Activated CD4-positive, alpha-beta T cell treated with anti-CD3 and anti-CD28 coated beads, Interleukin-2, amount 50 U/mL, for 48 hours (primary cell): ENCODE measurements around the gene CSMD2.

Source experiments
- DNase-seq, 2 experiments: peaks; one replicate each; pipeline ENCODE4 v3.0.0-alpha.2; 2020

Gene CSMD2

DNA sequence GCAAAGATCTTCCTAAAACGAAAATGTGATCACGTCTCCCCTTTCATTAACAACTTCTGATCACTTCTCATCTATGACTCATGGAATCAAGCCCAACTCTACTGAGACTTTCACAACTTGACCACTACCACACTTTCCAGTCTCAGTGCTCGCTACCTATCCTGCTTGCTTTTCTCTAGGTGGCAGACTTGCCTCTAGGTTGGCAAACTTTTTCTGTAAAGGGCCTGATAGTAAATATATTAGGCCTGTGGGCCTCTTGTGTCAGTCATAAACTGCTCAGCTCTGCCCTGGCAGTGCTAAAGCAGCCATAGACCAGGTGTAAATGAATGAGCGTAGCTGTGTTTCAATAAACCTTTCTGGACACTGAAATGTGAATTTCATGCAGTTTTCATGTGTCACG is 322.7 kb downstream of the CSMD2 start:
- DNase-seq, result no peak

DNA sequence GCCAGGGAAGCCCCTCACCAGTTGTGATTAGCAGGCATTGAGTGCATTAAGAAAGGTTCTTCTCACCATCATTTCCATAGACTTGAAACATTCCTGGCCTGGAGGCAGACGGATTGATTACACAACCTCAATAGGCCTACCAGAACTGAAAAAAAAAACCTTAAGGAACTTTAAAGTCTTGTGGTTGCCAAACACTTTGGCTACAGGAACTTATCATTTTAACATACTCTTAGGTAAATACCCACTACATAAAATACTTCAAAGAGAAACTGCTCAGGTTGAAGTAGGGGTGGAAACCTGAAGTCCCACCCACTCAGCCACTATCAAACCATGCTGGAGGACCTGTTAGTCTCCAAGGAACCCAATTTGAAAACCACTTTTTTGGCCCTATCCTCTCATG is 323.5 kb downstream of the CSMD2 start:
- DNase-seq, result no peak

DNA sequence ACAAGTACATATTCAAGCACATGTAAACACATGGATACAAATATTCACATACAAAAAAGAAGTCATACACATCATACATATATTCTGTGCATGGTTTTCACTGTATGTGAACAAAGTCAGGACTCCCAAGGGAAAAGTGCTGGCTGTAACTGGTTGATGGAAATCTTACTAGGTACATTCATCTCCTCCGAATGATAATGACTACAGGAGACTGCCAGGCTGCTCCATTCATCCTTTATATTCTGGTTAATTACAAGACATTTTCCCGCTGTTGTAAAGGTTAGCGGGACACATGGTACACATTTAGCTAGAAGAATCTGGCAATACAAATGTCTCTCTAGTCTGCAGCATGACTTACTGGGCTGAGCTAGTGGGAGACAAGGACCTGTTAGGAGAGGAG is 327.4 kb downstream of the CSMD2 start:
- DNase-seq, result no peak

DNA sequence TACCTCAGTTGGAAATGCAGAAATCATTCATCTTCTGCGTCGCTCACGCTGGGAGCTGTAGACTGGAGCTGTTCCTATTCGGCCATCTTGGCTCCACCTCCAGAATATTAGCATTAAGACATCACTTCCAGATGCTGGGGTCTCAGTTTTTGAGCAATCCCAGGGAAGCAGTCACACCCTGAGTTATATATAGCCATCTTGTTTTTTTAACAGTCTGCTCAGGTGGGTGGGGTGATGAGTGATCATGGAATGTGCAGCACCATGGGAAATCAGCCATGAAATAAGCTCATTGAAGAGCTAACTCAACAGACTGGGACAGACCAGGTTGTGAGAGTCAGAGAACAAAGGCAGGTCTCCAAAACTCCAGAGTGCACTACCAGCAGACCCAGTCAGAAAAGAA is 328.1 kb downstream of the CSMD2 start:
- DNase-seq, result no peak

DNA sequence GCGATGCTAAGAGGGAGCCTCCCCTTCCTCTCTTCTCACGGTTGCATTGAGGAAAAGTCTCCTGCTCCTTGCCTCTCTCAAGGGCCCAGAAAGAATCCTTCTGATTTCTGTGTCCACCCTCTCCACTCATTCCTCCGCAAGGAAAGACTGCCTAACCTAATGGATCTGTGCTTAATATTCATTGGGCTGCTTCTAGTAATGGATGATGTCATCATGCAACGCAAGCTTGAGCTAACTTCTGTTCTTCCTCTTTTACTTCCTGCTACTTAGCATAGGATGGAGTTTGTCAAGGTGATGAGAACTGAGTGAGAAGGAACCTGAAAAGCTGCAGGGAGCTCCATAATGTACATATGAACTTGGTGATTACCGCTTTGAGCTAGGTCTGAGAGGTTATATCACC is 336.4 kb downstream of the CSMD2 start:
- no peak for DNase-seq

DNA sequence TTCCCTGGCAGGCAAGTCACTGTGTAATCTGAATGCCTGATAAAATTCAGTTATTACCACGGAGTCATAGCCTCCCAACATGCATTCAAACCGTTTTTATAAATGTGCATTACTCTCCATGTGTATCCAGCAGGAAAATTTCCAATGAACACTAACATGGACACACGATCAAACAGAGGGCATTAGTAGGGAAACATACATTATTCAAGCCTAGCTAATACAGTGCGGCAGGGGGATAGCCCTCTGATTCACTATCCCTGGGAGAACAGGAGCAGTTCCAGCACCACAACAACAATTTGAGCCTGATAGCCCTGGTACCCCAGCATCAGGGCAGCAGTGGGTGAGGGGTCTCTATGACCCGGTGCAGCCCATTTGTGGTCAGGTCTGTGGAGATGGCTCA is 337.0 kb downstream of the CSMD2 start:
- DNase-seq, result no peak

DNA sequence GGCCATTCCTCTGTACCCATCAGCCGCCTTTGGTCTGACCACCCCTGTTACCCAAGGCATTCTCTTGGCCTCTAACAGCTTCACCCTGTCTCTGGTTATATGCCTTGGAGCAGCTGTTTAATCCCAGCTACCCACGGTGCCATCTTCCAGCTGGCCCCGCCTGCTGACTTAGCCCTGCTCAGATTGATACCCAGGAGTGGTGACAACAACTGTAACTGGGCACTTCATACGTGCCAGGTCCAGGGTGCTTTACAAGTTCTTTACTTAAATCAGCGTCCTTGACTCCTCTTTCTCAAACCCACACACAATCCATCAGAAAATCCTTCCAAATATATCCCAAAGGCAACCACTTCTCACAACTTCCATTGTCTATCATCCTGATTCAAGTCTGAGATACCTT is 338.3 kb downstream of the CSMD2 start:
- no peak for DNase-seq

DNA sequence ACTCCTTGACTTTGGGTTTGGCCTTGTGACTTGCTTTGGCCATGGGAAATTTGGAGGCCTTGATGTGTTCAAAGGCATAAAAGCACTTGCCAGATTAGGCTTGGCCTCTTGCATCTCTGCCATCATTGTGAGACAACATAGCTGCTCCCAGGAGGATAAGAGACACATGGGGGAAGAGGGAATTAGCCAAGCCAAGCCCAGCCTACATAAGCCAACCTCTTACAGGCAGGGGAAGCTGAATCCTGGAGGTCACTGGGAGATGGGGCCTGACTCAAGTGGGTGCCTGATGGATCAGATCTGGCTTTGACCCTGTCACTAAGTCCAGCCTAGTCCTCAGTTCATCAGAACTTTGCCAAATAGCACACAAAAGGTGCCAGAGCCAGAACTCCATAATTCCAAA is 338.7 kb downstream of the CSMD2 start:
- no peak for DNase-seq

DNA sequence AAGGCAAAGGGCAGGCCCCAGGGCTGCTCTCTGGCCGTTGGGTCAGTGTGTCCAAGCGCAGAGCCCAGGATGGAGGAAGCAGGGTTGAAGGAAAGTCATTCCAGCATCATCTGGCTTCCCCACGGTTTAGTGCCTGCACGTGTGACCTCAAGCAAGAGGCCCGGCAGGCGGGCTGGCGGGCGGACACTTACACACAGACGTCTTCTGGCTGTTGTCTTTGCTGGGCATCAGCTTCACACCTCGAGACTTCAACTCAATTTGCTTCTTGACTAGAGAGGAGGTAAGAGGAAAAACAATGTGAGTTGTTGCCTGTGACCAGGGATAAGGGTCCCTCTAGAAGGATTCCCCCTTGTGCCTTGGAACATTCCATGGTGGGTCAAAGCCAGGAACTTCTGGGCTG is 339.5 kb downstream of the CSMD2 start:
- no peak for DNase-seq

DNA sequence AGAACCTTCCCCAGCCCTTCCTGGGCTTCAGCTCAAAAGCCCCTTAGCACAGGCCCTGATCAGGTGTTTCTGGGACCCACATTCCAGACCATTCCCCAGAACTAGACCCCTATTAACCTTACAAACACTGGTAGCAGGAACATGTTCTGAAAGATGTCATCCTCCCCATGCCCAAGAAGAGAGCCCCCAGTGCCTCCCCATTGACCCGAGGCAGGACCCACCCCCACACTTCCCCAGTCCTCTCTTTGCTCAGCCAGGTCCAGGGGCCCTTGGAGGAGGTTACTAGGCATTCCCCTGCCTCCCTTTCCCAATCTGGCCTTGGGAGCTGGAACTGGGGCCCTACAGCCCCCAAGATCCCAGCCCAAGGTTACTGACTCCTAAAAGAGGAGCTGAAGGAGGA is 340.1 kb downstream of the CSMD2 start:
- no peak for DNase-seq

DNA sequence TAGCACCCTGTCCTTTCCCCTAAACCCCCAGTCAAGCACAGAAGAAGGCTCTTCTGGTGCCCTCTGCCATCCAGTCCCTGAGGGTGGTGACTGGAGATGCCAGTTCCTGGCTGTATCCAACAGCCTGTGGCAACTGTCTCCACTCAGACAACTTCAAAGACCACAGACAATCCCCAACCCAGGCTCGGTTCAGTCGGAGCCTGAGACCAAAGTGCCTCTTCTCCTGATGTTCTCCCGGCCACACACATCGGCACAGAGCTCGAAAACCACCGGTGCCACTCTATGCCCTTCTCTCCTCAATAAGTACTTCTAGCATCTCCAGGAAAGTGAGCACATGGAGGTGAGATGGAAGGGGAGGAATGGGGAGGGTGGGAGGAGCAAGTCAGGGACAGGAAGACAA is 340.7 kb downstream of the CSMD2 start:
- DNase-seq, result no peak

DNA sequence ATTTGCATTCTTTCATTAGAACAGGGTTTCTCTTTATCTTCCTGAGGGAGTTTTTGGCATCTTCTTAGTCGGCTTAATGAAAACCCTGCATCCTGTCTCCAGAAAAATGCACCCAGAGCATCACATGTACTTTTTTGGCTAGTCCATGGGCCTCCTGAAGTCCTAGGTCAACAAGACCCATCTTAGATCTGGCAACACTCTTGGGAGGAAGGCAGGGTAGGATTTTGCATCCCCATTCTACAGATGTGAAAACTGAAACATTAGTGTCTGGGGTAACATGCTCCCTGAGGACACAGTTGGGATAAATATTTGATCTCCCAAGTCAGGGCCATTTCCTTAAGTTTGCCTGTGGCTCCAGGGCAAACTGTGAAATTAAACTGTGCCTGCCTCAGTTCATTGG is 341.2 kb downstream of the CSMD2 start:
- no peak for DNase-seq

DNA sequence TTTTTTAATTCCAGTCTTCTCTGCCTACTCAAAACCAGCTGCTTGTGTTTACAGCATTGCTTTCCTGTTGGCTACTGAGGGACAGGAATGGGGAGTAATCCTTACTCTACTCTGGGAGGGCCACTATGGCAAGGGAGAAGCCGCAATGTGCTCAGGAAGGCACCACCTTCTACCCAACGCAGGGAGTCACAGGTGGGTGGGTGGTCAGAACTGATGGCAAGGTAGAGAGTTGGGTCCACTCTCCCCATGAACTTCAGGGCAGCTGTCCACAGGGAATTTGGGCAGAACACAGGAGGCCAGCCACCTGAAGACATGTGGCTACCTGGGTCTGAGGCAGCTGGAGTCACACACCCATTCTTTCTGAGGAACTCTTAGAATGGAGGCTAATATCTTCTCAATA is 341.6 kb downstream of the CSMD2 start:
- no peak for DNase-seq

DNA sequence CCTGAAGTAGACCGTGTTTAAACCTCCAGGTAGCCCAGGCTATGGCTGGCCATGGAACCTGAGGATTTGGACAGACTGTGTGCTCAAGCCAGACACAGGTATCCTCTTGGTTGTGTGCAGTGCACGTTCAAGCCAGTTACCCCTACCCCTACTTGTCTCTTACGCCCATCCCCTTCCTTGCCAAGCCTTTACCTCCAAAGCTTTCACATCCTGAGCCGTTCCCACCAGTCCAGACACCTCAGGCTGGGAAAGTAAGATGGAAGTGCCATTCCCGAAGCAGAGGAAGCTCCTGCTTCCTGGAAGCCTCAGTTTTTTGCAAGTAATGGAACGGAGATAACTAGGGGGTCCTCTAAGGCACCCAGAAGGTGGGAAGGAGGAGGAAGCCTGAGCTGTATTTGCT is 342.6 kb downstream of the CSMD2 start:
- no peak for DNase-seq

DNA sequence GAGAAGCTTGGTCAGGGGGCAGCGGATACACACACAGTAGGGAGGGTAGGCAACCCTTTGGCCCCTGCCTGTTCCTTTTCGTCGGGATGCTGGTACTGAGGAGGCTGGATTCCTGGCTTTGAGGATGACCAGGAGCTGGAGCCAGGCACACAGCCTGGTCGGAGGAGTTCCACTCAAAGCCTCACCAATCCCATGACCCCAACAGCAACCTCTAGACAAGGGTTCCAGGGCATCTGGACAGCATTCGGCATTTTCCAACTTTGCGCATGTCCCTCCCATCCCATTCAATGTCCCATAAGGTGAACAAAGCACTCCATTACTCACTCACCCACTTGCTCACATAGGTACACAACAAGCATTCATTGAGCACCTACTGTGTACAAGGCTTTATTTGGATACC is 343.7 kb downstream of the CSMD2 start:
- no peak for DNase-seq

DNA sequence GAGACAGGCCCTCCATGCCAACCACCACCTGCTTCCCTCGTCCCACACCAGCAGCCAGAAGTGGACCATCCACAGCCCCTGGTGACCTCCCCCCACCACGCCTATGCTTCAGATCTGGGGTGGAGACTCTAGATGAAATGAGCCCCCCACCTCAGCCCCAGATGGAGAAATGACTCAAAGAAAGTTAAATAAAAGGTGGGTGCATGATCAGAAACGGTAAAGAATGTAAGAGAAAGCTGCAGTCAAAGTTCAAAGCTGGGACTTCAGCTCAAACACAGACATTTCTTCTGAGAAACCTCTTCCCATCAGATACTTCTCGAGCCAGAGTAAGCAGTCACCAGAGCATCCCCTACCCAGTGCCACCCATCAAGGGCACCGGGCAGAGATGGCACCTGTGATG is 344.2 kb downstream of the CSMD2 start:
- no peak for DNase-seq

DNA sequence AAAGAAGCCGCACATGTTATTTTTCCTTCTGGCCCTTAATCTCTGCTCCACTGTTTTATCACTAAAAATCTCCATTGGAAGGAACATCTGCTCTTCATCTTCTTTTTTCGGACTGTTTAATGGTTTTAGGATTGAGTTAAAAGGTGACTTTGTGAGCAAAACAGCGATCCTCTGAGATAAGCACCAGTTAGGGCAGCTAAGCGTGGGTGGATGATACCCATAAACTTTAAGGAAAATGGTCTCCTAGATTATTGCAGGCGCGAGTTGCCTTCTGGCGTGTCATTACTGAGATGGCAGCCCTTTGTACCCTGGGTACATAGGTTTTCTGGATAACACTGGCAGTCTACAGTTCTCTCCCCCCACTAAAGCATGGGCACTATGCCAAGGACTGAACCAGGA is 345.1 kb downstream of the CSMD2 start:
- DNase-seq, result no peak

DNA sequence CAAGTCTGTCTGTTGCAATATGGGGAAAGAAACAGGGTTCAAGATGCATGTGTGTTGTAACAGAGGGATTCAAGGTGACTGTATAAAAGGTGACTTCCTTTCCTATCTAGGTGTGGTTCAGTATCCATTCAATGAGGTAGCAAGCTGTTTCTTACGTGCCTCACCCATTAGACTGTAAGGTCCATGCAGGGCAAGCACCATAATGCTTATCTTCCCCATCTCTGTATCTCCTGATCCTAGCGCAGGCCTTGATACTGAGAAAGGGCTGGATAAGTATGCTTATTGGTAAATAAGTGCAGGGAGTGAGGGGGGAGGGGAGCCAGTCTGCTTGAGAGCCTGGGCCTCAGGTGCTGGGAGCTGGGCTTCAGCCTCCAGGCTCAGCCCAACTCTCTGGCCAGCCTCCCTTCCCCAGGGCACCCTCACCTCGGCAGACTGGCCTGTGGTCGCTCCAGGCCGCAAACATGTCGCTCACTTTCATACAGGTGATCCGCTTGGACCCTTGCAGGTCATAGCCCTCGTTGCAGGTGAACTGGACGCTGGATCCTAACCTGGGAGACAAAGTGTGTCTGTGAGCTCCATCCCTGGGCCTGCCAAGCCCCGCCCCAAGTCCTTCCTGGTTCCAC is 345.6 kb downstream of the CSMD2 start:
- DNase-seq, result no peak

DNA sequence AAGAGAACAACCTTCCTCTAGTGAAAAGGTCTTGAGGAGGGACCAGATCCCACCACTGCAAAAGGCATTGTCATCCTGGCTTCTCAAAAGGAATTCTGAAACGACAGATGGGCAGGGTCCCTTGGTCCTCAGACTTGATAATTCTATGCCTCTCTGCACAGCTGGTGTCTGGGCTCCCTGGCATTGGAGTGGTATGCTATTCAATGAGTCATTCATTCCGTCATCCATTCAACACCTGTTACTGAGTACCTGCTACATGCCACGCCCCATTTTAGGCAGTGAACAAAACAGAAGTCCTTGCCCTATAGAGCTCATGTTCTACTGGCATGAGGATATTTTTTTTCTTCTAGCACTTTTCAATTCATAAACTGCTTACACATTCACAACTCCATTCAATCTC is 347.0 kb downstream of the CSMD2 start:
- no peak for DNase-seq

DNA sequence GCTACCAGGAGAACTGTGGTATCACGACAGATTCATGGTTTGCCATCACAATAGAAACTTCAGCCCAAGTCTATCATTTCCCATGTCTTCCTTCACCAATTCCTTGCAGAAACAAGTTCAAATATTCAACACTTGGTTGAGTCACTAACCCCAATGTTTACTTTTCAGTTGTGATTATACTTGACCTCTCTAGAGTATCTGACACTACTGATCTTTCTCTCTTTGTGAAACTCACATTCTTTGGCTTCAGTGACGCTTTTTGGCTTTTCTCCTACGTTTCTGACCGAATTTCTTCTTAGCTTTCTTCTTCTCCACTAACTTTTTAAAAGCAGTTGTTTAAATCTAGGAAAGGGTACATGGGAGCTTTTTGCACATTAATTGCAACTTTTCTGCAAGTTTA is 350.0 kb downstream of the CSMD2 start:
- DNase-seq, result no peak

DNA sequence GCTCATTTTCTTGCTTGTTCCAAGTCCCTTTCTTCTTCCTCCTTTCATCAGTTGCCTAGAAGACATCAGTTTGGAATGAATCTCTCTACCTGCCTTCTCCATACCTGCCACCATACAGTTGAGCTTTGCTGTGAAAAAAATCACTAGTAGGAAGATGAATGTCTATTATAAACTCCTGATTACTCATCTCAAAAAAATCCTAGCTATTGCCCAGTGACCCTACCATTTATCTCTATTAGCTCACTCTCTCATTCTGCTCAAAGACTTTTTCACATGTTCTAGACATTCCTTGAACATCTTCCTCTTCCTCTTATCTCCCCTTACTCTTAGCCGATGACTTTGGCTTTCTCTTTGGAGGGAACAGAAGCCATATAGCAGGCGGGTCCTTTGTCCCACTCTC is 350.9 kb downstream of the CSMD2 start:
- no peak for DNase-seq

DNA sequence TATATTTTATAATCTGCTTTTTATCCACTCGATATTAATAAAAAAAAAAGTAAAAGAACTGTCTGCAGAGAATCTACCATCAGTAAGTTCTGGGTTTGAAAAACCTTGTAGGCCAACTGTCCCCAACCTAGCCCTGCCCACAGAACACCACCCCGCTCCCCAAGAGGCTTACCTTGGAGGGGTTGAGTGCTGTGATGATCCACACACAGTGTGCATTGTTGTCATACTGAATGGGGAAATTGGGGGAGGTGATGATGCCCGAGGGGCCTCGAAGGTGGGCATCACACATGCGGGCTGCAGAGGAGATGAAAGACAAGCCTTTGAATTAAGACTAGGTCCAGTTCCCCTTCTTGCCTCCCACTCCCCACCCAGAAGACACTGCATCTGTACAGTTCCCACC is 354.5 kb downstream of the CSMD2 start:
- DNase-seq, result no peak

DNA sequence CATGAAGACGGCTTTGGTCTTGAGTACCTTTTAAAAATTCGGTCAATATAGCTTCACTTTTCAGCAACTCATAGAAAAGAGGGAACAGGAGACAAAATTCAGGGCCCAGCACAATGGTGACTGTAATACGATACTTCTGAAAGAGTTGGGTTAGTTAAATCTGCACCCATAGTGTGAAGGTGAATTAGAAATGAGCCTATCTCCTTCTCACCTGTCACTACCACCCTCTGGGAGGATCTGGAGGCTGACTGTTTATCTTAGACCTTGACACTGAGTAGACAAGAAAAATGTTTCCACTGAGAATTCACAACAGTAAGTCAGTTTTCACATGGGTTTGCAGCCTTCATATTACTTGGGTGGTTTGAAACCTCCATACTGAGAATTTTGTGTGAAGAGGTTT is 359.0 kb downstream of the CSMD2 start:
- DNase-seq, result no peak

DNA sequence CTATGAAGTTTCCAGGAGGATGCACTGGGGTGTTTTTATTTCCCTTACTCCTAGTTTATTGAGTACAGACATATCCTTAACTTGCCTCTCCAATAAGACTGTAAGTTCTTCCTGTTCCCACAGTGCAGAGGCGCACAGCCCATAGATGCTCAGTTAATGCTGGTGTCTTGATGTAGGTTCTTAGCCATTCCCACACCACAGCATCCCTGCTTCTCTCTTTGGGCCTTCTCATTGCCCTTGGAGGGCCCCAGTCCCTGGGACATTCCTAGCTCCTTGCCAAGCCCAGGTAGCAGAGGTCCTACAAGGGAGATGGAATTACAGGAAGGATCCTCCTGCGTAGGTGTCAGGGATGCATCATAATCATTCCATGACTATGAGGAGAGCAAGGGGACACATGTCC is 362.8 kb downstream of the CSMD2 start:
- DNase-seq, result no peak

DNA sequence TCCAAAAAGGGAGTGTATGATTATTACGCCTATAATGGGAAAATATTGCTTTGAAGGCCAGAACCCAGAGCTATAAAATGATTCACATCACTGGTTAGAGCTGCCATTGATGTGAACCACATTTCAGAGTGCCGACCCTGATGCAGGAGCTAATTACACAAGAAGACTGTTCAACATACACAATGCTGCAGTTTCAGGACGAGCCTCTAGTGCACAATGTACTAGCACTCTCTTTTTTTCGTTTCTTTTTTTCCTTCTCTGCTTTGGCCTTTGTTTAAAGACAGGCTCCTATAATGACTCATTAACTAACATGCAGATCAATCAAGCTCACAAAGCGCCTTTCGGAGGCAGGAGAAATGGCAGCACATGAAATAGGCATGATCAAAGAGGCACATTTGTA is 367.2 kb downstream of the CSMD2 start:
- DNase-seq, result no peak

DNA sequence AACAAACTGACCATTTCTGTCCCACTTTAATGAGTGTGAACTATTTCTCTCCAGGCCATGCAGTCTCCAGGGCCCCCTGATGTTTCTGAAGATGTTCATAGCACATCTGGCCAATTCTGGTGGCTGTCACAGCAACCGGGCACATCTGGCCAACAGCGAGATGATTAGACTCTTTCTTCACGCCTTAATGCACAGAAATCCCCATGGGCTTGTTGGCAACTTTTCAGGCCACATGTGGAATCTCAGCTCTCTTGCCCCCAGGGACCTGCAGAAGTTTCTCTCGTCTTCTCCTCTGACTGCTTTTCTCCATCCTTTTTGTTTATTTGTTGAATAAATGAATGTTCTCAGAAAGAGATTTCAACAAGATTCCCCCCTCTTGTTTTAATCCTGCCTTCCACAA is 372.4 kb downstream of the CSMD2 start:
- no peak for DNase-seq
